Renal cortex interstitium (tissue), 11 donors: ENCODE measurements around the gene ECT2L. TPM values are rescaled to one million over a fixed set of nuclear protein-coding genes. Genes with fewer than 3 reads are reported as not detected.
A peak's percentile ranks its signal among the peaks of the same experiment; 100 is the strongest.

ENCODE experiments used
- DNase-seq, 11 donors: peaks; one replicate each; pipeline ENCODE4 v3.0.0-alpha.2; 2013; ENCODE audit warnings: low read depth in 9 of 11, low spot score in 4 of 11; ENCODE audit errors: extremely low read depth in 1 of 11
- polyA plus RNA-seq, 3 donors: library from polyadenylated mRNA; unstranded; fragments of 120-200 nt; gene quantifications; one replicate each; pipeline ENCODE4 v1.2.1, GENCODE V29; 2013; ENCODE audit not compliant: insufficient read length in 3 of 3

The ECT2L gene
- polyA plus RNA-seq, 3 donors: 0.20 to 0.42 (median 0.36) TPM

- no peak for DNase-seq
Measured at GRCh38 chr6:138797806-138798446, 2.0 kb downstream of the ECT2L start.

GRCh38 chr6:138800377-138801150 lies 4.7 kb downstream of the ECT2L start:
- DNase-seq: no peak

GRCh38 chr6:138803331-138803730 lies 7.4 kb downstream of the ECT2L start:
- no peak for DNase-seq

GRCh38 chr6:138803861-138804260 lies 8.0 kb downstream of the ECT2L start:
- DNase-seq: no peak

GRCh38 chr6:138805016-138805765 lies 9.3 kb downstream of the ECT2L start:
- no peak for DNase-seq

- DNase-seq: no peak
Measured at GRCh38 chr6:138806889-138807288, 11.0 kb downstream of the ECT2L start.

GRCh38 chr6:138809677-138810076 lies 13.8 kb downstream of the ECT2L start:
- DNase-seq: no peak

- DNase-seq: no peak
Measured at GRCh38 chr6:138811866-138812265, 16.0 kb downstream of the ECT2L start.

- DNase-seq: no peak
Measured at GRCh38 chr6:138814179-138814834, 18.4 kb downstream of the ECT2L start.

GRCh38 chr6:138815221-138815620 lies 19.3 kb downstream of the ECT2L start:
- DNase-seq: no peak

GRCh38 chr6:138815797-138816528 lies 20.1 kb downstream of the ECT2L start:
- DNase-seq: peak in 2 of 11 donors; percentile 50 to 66

GRCh38 chr6:138817799-138818198 lies 21.9 kb downstream of the ECT2L start:
- peak in 8 of 11 donors; percentile 49 to 86 (median 68) for DNase-seq

- DNase-seq: no peak
Measured at GRCh38 chr6:138818496-138819194, 22.8 kb downstream of the ECT2L start.

GRCh38 chr6:138821519-138821918 lies 25.6 kb downstream of the ECT2L start:
- DNase-seq: no peak

- DNase-seq: no peak
Measured at GRCh38 chr6:138824482-138825144, 28.7 kb downstream of the ECT2L start.

GRCh38 chr6:138830248-138830647 lies 34.4 kb downstream of the ECT2L start:
- no peak for DNase-seq

GRCh38 chr6:138832182-138832581 lies 36.3 kb downstream of the ECT2L start:
- no peak for DNase-seq
